HEK293 (cell line): ENCODE results near the gene USE1.

Experiments used
- GLIS2 ChIP-seq: fragments of 450-650 bp; formaldehyde crosslinking; IDR thresholded peaks from 2 replicates; pipeline ENCODE4 v1.5.1; 2016; ENCODE audit warnings: missing biosample characterization, missing genetic modification characterization
- KLF1 ChIP-seq: fragments of 450-650 bp; formaldehyde crosslinking; IDR thresholded peaks from 2 replicates; pipeline ENCODE4 v1.5.1; 2016; ENCODE audit warnings: missing biosample characterization, missing genetic modification characterization
- PATZ1 ChIP-seq: fragments of 450-650 bp; formaldehyde crosslinking; IDR thresholded peaks from 2 replicates; pipeline ENCODE4 v1.5.1; 2016; ENCODE audit warnings: missing biosample characterization, missing genetic modification characterization
- SP3 ChIP-seq: fragments of 450-650 bp; formaldehyde crosslinking; IDR thresholded peaks from 2 replicates; pipeline ENCODE4 v1.5.1; 2016; ENCODE audit warnings: missing biosample characterization, missing genetic modification characterization
- TSHZ1 ChIP-seq: fragments of 450-650 bp; formaldehyde crosslinking; IDR thresholded peaks from 2 replicates; pipeline ENCODE4 v1.5.1; 2016; ENCODE audit warnings: missing biosample characterization, missing genetic modification characterization, borderline replicate concordance
- YY1 ChIP-seq: fragments of 450-650 bp; formaldehyde crosslinking; IDR thresholded peaks from 2 replicates; pipeline ENCODE4 v1.5.1; 2018; ENCODE audit warnings: missing biosample characterization, missing genetic modification characterization
- YY2 ChIP-seq: fragments of 450-650 bp; formaldehyde crosslinking; IDR thresholded peaks from 2 replicates; pipeline ENCODE4 v1.5.1; 2016; ENCODE audit warnings: missing biosample characterization, missing genetic modification characterization
- ZNF114 ChIP-seq: fragments of 450-650 bp; formaldehyde crosslinking; IDR thresholded peaks from 2 replicates; pipeline ENCODE4 v1.5.0; 2017; ENCODE audit warnings: missing biosample characterization, missing genetic modification characterization
- ZNF2 ChIP-seq: fragments of 450-650 bp; formaldehyde crosslinking; IDR thresholded peaks from 2 replicates; pipeline ENCODE4 v1.5.1; 2016; ENCODE audit warnings: missing biosample characterization, missing genetic modification characterization
- ZNF23 ChIP-seq: fragments of 450-650 bp; formaldehyde crosslinking; IDR thresholded peaks from 2 replicates; pipeline ENCODE4 v1.5.1; 2016; ENCODE audit warnings: missing biosample characterization, missing genetic modification characterization, borderline replicate concordance
- ZNF239 ChIP-seq: fragments of 450-650 bp; formaldehyde crosslinking; IDR thresholded peaks from 2 replicates; pipeline ENCODE4 v1.5.1; 2016; ENCODE audit warnings: missing biosample characterization, missing genetic modification characterization
- ZNF26 ChIP-seq: fragments of 450-650 bp; formaldehyde crosslinking; IDR thresholded peaks from 2 replicates; pipeline ENCODE4 v1.5.1; 2016; ENCODE audit warnings: missing biosample characterization, missing genetic modification characterization
- ZNF274 ChIP-seq, 2 experiments: fragments of 200-500 bp in 1 of 2; fragments of 450-650 bp in 1 of 2; sonication (Bioruptor generic) in 1 of 2; formaldehyde crosslinking in 1 of 2; IDR thresholded peaks; 2 replicates each; pipeline versions ENCODE4 v1.5.1 to v1.6.1; 2014 to 2016; ENCODE audit warnings: borderline replicate concordance in 1 of 2, inconsistent platforms in 1 of 2, low read length in 1 of 2, missing biosample characterization in 1 of 2, missing genetic modification characterization in 1 of 2
- ZNF37A ChIP-seq: fragments of 450-650 bp; IDR thresholded peaks from 2 replicates; pipeline ENCODE4 v1.5.1; 2018; ENCODE audit warnings: missing biosample characterization, missing genetic modification characterization
- ZNF433 ChIP-seq: fragments of 450-650 bp; formaldehyde crosslinking; IDR thresholded peaks from 2 replicates; pipeline ENCODE4 v1.5.1; 2016; ENCODE audit warnings: missing biosample characterization, missing genetic modification characterization, low read depth
- ZNF514 ChIP-seq: fragments of 450-650 bp; formaldehyde crosslinking; IDR thresholded peaks from 2 replicates; pipeline ENCODE4 v1.5.1; 2016; ENCODE audit warnings: missing biosample characterization, missing genetic modification characterization
- ZNF518A ChIP-seq: fragments of 450-650 bp; formaldehyde crosslinking; conservative IDR thresholded peaks from 2 replicates; pipeline ENCODE4 v1.5.1; 2016; ENCODE audit warnings: low read depth, missing biosample characterization, missing genetic modification characterization
- ZNF544 ChIP-seq: fragments of 450-650 bp; formaldehyde crosslinking; IDR thresholded peaks from 2 replicates; pipeline ENCODE4 v1.5.0; 2017; ENCODE audit warnings: missing biosample characterization, missing genetic modification characterization
- ZNF560 ChIP-seq: fragments of 450-650 bp; formaldehyde crosslinking; IDR thresholded peaks from 2 replicates; pipeline ENCODE4 v1.5.1; 2017; ENCODE audit warnings: missing biosample characterization, missing genetic modification characterization, borderline replicate concordance
- ZNF670 ChIP-seq: fragments of 450-650 bp; formaldehyde crosslinking; IDR thresholded peaks from 2 replicates; pipeline ENCODE4 v1.5.1; 2016; ENCODE audit warnings: missing biosample characterization, missing genetic modification characterization, low read depth
- ZNF768 ChIP-seq: fragments of 450-650 bp; formaldehyde crosslinking; IDR thresholded peaks from 2 replicates; pipeline ENCODE4 v1.5.1; 2018; ENCODE audit warnings: missing biosample characterization, mild to moderate bottlenecking, missing genetic modification characterization
- ZNF776 ChIP-seq: fragments of 450-650 bp; formaldehyde crosslinking; IDR thresholded peaks from 2 replicates; pipeline ENCODE4 v1.5.0; 2017; ENCODE audit warnings: missing biosample characterization, missing genetic modification characterization, borderline replicate concordance
- ZSCAN4 ChIP-seq: fragments of 450-650 bp; formaldehyde crosslinking; IDR thresholded peaks from 2 replicates; pipeline ENCODE4 v1.5.1; 2017; ENCODE audit warnings: missing biosample characterization, missing genetic modification characterization

Gene USE1

GRCh38 chr19:17209126-17210036, 5.8 kb upstream of the USE1 start (continued):
- no peak for TF ChIP-seq ZNF518A (tag by site-specific recombination)
- TF ChIP-seq ZNF23: no peak
- TF ChIP-seq ZNF114 (tag by site-specific recombination): no peak
- no peak for TF ChIP-seq ZNF433 (tag by site-specific recombination)
- TF ChIP-seq SP3 (tag by site-specific recombination): peak; percentile 91
- TF ChIP-seq ZNF274 (IDR thresholded peaks at IDR 0.05; ENCODE audit: low read length): no peak
- TF ChIP-seq ZNF274 (tag by site-specific recombination; IDR thresholded peaks at IDR 0.05; ENCODE audit: borderline replicate concordance): no peak
- TF ChIP-seq YY1 (tag by site-specific recombination): no peak
- TF ChIP-seq GLIS2 (tag by site-specific recombination): peak; percentile 76; the same call in 1 of the 2 replicates
- TF ChIP-seq ZNF2 (tag by site-specific recombination): no peak
- no peak for TF ChIP-seq ZNF26 (tag by site-specific recombination)
- TF ChIP-seq YY2 (tag by site-specific recombination): no peak
- no peak for TF ChIP-seq ZNF544 (tag by site-specific recombination)
- no peak for TF ChIP-seq ZNF239
- no peak for TF ChIP-seq ZNF37A (tag by site-specific recombination)
- no peak for TF ChIP-seq ZNF514 (tag by site-specific recombination)
- TF ChIP-seq KLF1 (tag by site-specific recombination): peak; percentile 91
- no peak for TF ChIP-seq ZNF670 (tag by site-specific recombination)
- TF ChIP-seq ZNF560 (tag by site-specific recombination): no peak
- TF ChIP-seq ZNF776: no peak
- no peak for TF ChIP-seq ZSCAN4 (tag by site-specific recombination)
- TF ChIP-seq ZNF768 (tag by site-specific recombination): no peak
- TF ChIP-seq PATZ1 (tag by site-specific recombination): peak; percentile 54; the same call in 1 of the 2 replicates
- TF ChIP-seq TSHZ1 (tag by site-specific recombination): no peak
